ENCODE data around the gene CCER1.
"Not testable (repeated sequence)": the region's sequence is repeated elsewhere in the genome, so short reads cannot be mapped to it uniquely, and the experiment has no call there.

The CCER1 gene

DNA sequence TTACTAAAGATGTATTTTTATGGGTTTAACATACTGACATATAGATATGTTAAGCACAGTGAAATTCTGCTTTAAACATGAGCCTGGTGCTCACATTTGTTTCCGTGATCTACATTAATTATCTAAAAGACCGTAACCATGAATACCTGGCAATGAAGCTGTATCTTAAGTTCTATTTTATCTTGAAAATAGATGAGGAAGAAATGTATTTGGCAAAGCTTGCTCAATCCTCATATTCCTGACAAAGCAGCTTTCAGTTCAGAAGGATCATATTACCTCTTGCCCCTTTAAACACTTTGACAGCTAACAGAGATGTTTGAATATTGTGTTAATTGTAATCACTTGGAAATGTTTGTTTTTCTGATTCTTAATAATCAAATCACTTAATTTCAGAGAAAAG is 40.0 kb upstream of the CCER1 start:
- H3K4me3 ChIP-seq (ENCODE audit: low read depth, low read length), result no peak overlapping the region
- TF ChIP-seq CTCF (IDR thresholded peaks at IDR 0.05; ENCODE audit: low read depth, low read length, missing control alignments), result no peak
- in situ Hi-C loops (cut with HindIII; ENCODE audit: low pct_ligation_motif_present, low sequenced_read_pairs), result loop anchor here (25.0 kb wide), 1 partner anchor 342 kb away; no protein-coding TSS in a partner anchor
- no peak overlapping the region for H3K27ac ChIP-seq
- no peaks in the 10 kb centered on the region for H3K36me3 ChIP-seq (replicated peaks)
- H3K27me3 ChIP-seq (replicated peaks), result no peaks in the 10 kb centered on the region
- no peak for DNase-seq

- H3K27me3 ChIP-seq (replicated peaks), result no peaks in the 10 kb centered on the region
- no peak for TF ChIP-seq CTCF (IDR thresholded peaks at IDR 0.05; ENCODE audit: low read depth, low read length, missing control alignments)
- in situ Hi-C loops (cut with HindIII; ENCODE audit: low pct_ligation_motif_present, low sequenced_read_pairs), result loop anchor here (25.0 kb wide), 1 partner anchor 345 kb away; no protein-coding TSS in a partner anchor
These were observed 37.0 kb upstream of the CCER1 start for GRCh38 chr12:90991952-90992465.

DNA sequence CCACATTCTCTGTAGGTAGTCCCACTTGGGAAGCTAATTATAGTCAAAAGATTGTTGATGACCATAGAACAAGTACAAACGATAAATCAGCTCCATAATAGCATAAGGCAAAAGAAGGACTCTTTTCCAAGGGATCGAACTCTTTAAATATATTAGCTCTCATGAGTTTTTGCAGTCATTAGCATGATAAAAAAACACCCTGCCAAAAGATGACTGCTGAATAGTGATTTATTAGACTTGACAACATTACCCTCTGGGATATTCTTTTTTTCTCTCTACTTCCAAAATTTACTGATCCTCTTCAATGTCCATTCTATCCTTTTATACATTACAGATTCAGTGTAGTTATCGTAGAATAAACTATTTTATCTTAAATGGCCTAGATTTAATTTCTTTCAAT is 35.6 kb upstream of the CCER1 start:
- Histone ChIP-seq H3K36me3 (replicated peaks) (no peaks in the 10 kb centered on the region), H3K27me3 (replicated peaks) (no peaks in the 10 kb centered on the region), H3K4me3 (ENCODE audit: low read depth, low read length) (no peak overlapping the region), H3K27ac (no peak overlapping the region)
- in situ Hi-C loops (cut with HindIII; ENCODE audit: low pct_ligation_motif_present, low sequenced_read_pairs), result loop anchor here (25.0 kb wide), 1 partner anchor 347 kb away; no protein-coding TSS in a partner anchor
- no peak for DNase-seq
- no peak for TF ChIP-seq CTCF (IDR thresholded peaks at IDR 0.05; ENCODE audit: low read depth, low read length, missing control alignments)

More at GRCh38 chr12:90991952-90992465, 37.0 kb upstream of the CCER1 start:
- Histone ChIP-seq H3K36me3 (replicated peaks) (no peaks in the 10 kb centered on the region), H3K27ac (no peak overlapping the region), H3K4me3 (ENCODE audit: low read depth, low read length) (no peak overlapping the region)
- DNase-seq, result no peak

- in situ Hi-C loops (cut with HindIII; ENCODE audit: low pct_ligation_motif_present, low sequenced_read_pairs), result loop anchor here (25.0 kb wide), 1 partner anchor 348 kb away; no protein-coding TSS in a partner anchor
- no peak for TF ChIP-seq CTCF (IDR thresholded peaks at IDR 0.05; ENCODE audit: low read depth, low read length, missing control alignments)
- no peaks in the 10 kb centered on the region for H3K36me3 ChIP-seq (replicated peaks)
- H3K4me3 ChIP-seq (ENCODE audit: low read depth, low read length), result no peak overlapping the region
- H3K27me3 ChIP-seq (replicated peaks), result no peaks in the 10 kb centered on the region
- no peak for DNase-seq
- H3K27ac ChIP-seq, result no peak overlapping the region
These were observed 34.7 kb upstream of the CCER1 start for GRCh38 chr12:90989686-90990111.

GRCh38 chr12:90987520-90987919 is 32.5 kb upstream of the CCER1 start:
- H3K4me3 ChIP-seq (ENCODE audit: low read depth, low read length), result no peak overlapping the region
- TF ChIP-seq CTCF (IDR thresholded peaks at IDR 0.05; ENCODE audit: low read depth, low read length, missing control alignments), result peak; percentile 11
- no peak for DNase-seq
- no peak overlapping the region for H3K27ac ChIP-seq
- no peaks in the 10 kb centered on the region for H3K27me3 ChIP-seq (replicated peaks)
- no peaks in the 10 kb centered on the region for H3K36me3 ChIP-seq (replicated peaks)
- in situ Hi-C loops (cut with HindIII; ENCODE audit: low pct_ligation_motif_present, low sequenced_read_pairs), result loop anchor here (25.0 kb wide), 1 partner anchor 350 kb away; no protein-coding TSS in a partner anchor

GRCh38 chr12:90987101-90987500 is 32.1 kb upstream of the CCER1 start:
- Histone ChIP-seq H3K4me3 (ENCODE audit: low read depth, low read length) (no peak overlapping the region), H3K36me3 (replicated peaks) (no peaks in the 10 kb centered on the region), H3K27ac (no peak overlapping the region), H3K27me3 (replicated peaks) (no peaks in the 10 kb centered on the region)
- in situ Hi-C loops (cut with HindIII; ENCODE audit: low pct_ligation_motif_present, low sequenced_read_pairs), result loop anchor here (25.0 kb wide), 1 partner anchor 350 kb away; no protein-coding TSS in a partner anchor
- TF ChIP-seq CTCF (IDR thresholded peaks at IDR 0.05; ENCODE audit: low read depth, low read length, missing control alignments), result no peak
- DNase-seq, result peak; percentile 40

DNA sequence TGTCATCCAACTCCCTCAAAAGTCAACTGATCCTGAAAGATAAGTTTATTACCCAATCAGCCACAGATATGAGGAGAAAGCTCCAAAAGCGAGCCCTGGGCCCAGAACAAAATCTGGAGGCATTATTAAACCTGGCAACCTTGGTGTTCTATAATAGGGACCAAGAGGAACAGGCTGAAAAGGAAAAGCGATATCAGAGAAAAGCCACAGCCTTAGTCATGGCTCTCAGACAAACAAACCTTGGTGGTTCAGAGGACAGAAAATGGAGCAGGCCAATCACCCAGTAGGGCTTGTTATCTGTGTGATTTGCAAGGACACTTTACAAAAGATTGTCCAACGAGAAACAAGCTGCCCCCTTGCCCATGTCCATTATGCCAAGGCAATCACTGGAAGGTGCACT is 30.4 kb upstream of the CCER1 start:
- not testable (repeated sequence) for H3K4me3 ChIP-seq (ENCODE audit: low read depth, low read length)
- in situ Hi-C loops (cut with HindIII; ENCODE audit: low pct_ligation_motif_present, low sequenced_read_pairs), result loop anchor here (25.0 kb wide), 1 partner anchor 352 kb away; no protein-coding TSS in a partner anchor

More for the DNA sequence above, 30.4 kb upstream of the CCER1 start:
- H3K27ac ChIP-seq; H3K27me3 ChIP-seq (replicated peaks); H3K36me3 ChIP-seq (replicated peaks): not testable (repeated sequence)
- DNase-seq, result peak; percentile 38

Data from brain microvascular endothelial cell (primary cell).